NCI-H82 (cell line): Measurements from ENCODE around the gene P2RY8.
"Not testable (repeated sequence)": the region's sequence is repeated elsewhere in the genome, so short reads cannot be mapped to it uniquely, and the experiment has no call there.

Experiments
- DNase-seq: peaks from one replicate; lab custom pipeline; 2025; lab: John Stamatoyannopoulos, UW

The P2RY8 gene

DNA sequence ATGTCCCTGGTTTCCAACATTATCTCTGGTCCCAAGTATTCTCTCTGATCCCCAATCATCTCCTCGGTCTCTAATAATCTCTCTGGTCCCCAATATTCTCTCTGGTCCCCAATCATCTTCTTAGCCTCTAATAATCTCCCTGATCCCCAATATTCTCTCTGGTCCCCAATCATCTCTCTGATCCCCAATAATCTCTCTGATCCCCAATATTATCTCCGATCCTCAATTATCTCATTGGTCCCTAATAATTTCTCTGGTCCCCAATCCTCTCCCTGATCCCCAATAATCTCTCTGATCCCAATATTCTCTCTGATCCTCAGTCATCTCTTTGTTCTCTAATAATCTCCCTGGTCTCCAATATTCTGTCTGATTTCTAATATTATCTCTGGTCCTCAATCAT lies 16.6 kb downstream of the P2RY8 start:
- no peak for DNase-seq

GRCh38 chrX:1519022-1519497 lies 17.9 kb downstream of the P2RY8 start:
- no peak for DNase-seq

DNA sequence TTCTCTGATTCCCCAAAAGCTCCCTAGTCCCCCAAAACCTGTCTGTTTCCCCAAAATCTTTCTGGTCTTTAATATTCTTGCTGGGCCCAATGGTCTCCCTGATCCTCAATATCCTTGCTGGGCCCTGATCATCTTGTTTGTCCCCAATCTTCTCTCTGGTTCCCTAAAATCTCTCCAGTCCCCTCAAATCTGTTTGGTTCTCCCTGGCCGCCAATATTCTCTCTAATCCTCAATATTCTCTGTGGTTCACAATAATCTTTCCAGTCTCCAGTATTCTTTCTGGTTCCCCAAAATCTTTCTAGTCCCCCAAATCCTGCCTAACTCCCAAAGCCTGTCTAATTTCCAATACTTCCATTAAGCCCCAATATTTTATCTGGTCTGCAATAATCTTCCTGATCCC lies 18.5 kb downstream of the P2RY8 start:
- DNase-seq: no peak

DNA sequence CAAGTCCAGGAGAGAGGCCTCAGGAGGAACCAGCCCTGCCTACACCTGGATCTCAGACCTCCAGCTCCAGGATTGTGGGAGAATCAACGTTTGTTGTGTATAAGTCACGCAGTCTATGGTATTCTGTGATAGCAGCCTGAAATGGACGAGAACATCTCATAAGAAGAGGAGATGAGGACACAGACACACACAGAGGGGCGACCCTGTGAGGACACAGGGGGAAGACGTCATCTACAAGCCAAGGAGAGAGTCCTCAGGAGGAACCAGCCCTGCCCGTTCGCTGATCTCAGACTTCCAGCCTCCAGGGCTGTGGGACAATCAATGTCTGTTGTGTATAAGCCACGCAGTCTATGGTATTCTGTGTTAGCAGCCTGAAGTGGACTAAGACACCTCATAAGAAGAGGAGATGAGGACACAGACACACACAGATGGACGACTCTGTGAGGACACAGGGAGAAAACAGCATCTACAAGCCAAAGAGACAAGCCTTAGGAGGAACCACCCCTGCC lies 20.3 kb downstream of the P2RY8 start:
- DNase-seq: no peak

DNA sequence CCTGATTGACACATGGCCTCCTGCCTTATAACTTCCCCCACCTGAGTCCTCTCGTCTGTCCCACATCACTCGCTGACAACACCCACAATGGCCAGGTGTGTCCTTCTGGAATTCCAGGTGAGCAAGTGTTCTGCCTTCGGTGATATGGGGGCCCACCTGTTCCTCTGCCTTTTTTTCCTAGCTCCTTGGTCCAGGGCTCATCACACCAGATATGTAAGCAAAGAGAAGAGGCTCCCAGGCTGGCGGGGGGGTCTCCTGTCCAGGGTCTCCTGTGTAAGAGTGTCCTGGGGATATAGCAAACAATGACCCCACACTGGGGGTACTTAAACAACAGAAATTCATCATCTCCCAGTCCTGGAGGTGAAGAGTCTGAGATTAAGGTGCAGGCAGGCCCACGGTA lies 25.2 kb downstream of the P2RY8 start:
- DNase-seq: no peak

GRCh38 chrX:1511150-1511549 lies 25.8 kb downstream of the P2RY8 start:
- no peak for DNase-seq

GRCh38 chrX:1507511-1508463 lies 29.2 kb downstream of the P2RY8 start:
- no peak for DNase-seq

DNA sequence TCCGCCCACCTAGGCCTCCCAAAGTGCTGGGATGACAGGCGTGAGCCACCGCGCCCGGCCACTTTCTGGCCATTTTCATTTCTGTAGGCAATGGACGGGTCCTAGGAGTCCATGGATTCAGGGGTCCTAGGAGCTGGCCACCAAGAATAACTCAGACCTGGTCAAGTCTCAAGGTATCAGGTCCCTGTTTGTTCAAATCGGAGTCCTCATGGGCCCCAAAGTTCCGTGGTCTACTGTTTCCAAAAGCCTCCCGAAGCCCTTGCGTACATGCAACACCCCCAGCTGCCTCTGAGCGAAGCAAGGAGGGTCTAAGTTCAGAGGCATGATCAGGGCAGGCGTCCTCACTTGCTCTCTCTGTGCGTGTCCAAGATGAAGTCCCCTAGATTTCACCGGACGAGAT lies 30.1 kb downstream of the P2RY8 start:
- no peak for DNase-seq

DNA sequence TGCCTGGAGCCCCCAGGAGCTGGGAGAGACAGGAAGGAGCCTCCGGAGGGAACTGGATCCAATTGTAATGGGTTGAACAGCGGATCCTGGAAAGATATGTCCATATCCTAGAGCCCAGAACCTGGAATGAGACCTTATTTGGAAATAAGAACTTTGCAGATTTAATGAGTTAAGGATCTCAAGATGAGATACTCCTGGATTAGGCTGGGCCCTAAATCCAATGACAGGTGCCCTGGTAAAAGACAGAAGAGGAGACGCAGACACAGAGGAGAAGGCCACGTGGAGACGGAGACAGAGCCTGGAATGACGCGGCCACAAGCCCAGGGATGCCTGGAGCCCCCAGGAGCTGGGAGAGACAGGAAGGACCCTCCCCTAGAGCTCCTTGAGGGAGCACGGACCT lies 34.1 kb downstream of the P2RY8 start:
- DNase-seq: no peak

DNA sequence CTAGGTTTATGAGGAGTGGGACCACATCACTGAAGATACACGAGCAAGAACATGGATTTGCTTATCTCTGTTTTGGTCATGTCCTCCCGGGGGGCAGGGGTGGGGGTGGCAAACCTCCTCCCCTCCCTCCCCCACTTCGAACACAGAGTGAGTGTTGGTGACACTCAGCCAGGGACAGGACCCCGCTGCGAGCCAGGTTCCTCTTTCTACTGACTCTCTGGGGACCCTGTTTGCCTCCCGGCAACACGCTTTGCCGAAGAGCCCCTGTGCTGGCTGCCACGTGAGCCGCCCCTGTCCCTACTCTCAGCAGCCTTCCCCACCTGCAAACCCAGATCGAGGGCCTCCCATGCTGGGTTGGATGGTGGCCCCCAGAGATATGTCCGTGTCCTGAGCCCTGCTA lies 34.7 kb downstream of the P2RY8 start:
- DNase-seq: no peak

- no peak for DNase-seq
Measured at GRCh38 chrX:1500701-1501624, 36.0 kb downstream of the P2RY8 start.

DNA sequence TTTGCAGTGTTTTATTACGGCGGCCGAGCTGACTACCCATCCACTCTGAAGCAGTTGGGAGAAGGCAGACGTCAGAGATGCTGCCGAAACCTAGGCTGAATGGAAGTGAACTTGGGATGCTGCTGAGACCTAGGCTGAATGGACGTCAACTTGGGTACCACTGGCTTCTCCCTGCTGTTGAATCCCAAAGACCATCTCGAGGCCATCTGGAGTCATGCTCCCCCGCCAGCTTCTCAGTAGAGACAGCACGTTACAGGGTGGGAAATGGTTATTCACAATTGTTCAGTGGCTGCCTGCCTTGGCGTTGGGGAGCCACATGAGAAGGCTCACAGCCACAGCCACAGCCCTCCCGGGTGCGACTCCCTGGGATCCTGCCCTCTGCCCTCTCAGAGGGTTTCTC lies 40.9 kb downstream of the P2RY8 start:
- DNase-seq: no peak

DNA sequence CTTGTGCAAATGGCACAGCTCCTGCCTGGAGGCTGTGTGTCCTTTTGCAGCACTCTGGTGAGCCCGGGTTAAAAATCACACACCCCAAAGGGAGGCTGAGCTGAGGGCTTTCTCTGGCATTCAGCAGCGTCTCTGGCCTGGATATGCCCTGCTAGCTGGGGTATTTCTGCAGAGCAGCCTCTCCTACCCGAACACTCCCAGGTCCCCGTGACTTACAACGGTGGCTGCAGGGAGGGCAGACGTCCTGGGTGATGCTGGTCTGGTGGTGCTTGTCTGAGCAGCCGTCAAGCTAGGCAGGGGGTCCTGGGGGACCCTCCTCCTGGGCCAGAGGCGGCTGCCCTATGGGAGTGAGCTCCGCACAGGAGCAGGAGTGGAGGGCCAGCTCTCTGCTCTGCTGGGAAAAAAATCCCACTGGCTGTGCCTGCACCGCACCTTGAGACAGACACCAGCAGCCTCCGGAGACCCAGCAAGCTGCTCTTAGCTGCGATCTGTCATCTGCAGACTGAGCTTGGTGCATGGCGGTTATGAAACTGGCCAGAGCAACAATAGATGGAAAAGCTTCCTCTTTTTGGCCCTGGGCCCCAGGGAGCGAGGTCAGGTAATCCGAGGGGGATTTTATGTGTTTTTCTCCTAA lies 43.0 kb downstream of the P2RY8 start:
- no peak for DNase-seq

DNA sequence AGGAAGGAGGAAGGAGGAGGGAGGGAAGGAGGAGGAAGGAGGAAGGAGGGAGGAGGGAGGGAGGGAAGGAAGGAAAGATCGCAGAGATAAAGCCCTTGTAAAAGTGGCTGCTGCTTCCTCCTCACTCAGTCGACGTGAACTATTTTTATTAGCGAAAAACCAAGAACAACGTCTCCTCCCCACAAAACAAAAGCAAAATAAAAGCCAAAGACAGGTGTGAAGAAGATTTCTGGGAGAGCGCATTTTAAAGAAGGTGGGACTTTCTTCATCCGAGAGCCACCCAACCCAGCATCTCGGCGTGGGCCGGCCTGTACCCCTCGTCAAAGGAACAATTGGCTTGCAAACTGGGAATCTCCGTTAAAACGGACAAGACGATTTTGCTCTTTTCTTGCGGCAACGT lies 43.6 kb downstream of the P2RY8 start:
- DNase-seq: no peak

GRCh38 chrX:1492421-1493012 lies 44.5 kb downstream of the P2RY8 start:
- no peak for DNase-seq

DNA sequence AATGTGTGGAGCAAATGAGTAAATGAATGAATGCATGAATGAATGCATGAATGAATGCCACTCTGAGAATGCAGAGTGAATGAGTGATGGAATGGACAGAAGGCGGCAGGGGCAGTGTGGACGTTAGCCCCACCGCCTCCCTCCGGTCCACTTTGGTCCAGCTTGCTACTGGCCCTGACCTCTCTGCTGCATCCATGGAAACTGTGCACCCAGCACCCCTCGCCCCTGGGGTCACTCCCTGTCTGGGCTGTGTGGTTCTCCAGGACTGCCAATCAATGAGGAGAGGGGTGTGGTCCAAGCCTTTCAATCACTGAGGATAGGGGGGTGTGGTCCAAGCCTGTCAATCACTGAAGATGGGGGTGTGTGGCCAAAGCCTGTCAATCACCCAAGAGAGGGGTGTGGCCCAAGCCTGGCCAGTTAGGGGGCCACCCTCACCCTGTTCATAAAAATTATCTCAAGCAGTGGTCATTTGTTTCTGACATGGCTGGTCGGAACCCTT lies 45.1 kb downstream of the P2RY8 start:
- no peak for DNase-seq

DNA sequence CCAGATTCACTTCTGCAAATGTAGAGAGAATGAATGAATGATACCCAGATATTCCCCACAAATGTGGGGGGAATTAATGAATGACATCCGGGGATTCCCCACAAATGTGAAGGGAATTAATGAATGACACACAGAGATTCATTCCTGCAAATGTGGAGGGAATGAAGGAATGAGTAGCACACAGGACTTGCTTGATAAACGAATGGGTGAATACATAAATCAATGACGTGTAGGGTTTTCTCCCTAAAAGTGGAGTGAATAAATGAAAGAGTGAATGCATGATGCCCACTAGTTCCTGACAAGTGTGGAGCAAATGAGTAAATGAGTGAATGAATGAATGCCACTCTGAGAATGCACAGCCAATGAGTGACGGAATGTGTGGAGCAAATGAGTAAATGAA lies 45.7 kb downstream of the P2RY8 start:
- not testable (repeated sequence) for DNase-seq

DNA sequence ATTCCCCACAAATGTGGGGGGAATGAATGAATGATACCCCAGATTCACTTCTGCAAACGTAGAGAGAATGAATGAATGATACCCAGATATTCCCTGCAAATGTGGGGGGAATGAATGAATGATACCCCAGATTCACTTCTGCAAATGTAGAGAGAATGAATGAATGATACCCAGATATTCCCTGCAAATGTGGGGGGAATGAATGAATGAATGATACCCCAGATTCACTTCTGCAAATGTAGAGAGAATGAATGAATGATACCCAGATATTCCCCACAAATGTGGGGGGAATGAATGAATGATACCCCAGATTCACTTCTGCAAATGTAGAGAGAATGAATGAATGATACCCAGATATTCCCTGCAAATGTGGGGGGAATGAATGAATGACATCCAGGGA lies 46.3 kb downstream of the P2RY8 start:
- not testable (repeated sequence) for DNase-seq

DNA sequence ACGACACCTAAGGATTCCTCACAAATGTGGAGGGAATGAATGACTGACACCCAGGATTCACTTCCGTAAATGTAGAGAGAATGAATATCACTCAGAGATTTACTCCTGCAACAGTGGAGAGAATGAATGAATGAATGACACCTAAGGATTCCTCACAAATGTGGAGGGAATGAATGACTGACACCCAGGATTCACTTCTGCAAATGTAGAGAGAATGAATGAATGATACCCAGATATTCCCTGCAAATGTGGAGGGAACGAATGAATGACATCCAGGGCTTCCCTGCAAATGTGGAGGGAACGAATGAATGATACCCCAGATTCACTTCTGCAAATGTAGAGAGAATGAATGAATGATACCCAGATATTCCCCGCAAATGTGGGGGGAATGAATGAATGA lies 47.6 kb downstream of the P2RY8 start:
- not testable (repeated sequence) for DNase-seq

- no peak for DNase-seq
Measured at GRCh38 chrX:1488745-1489144, 48.2 kb downstream of the P2RY8 start.

DNA sequence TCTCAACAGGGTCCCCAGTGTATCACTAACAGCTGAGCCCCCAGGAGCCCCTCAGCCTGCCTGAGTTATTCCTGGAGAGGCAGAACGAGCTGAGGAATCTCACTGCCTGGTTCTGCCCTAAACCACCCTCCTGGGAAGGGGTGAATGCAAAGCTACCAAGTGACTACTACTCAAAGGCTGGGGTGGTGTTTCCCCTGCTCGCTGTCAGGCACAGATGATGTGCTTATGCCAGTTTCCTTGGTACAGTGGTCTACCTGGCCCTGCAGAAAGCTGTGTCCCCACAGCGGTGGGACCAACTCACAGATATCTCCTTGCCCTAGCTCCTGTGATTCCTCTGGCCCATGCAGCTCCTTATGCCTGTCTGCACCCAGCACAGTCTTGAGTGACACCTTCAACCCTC lies 48.8 kb downstream of the P2RY8 start:
- DNase-seq: no peak
